SIG-M5 (cell line): Measurements from ENCODE around the gene SOX9.
"Not testable (repeated sequence)": the region's sequence is repeated elsewhere in the genome, so short reads cannot be mapped to it uniquely, and the experiment has no call there.

Experiments used
- DNase-seq: peaks from one replicate; lab custom pipeline; 2025; lab: John Stamatoyannopoulos, UW

SOX9 gene

DNA sequence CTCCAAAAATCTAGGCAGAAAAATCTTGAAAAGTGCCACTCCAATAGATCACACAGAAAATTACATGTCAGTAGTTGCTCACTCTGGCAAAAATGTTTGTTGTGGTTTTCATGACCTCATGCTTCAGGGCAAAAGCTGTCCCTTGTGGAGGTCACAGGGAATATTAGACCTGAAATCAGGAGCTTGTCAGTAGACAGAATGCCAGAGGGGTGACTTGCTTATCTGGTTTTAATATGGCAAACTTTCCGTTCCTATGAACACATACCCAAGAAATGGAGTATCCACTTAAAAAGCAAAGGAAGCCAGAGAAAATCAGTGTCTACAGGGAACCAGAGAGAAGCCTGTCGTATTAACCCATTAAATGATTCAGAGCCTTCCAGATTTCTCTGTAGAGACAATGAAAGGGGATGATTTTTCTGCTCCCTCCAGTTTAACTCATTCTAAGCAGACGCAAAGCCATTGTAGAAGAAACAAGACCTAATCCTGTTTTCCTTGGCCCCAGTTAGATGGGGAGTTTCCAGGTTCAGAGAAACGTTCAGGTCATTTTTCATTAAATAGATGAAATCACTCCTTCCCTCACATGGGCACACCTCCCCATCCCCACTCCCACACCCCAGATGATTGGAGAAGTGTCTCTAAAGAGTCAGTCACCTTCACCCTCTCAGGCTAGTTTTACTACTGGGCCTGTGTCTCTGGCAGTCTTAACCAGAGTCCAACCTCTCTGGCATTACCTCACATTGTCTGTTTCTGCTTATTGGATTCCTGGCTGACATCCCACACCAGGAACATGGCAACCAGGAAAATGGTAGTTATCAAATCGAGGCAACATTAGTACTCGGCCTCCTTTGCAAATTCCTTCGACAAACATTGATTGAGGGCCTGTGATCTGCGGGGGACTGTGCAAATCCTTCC lies 6.0 kb downstream of the SOX9 start:
- no peak for DNase-seq

GRCh38 chr17:72128039-72128438 lies 7.2 kb downstream of the SOX9 start:
- no peak for DNase-seq

- DNase-seq, result no peak
These were observed 14.0 kb downstream of the SOX9 start for GRCh38 chr17:72134608-72135394.

GRCh38 chr17:72135546-72136325 lies 14.9 kb downstream of the SOX9 start:
- DNase-seq, result no peak

- DNase-seq, result no peak
These were observed 15.9 kb downstream of the SOX9 start for GRCh38 chr17:72136692-72137091.

GRCh38 chr17:72137161-72137560 lies 16.3 kb downstream of the SOX9 start:
- DNase-seq, result no peak

GRCh38 chr17:72139212-72139611 lies 18.4 kb downstream of the SOX9 start:
- DNase-seq, result no peak

- no peak for DNase-seq
These were observed 20.5 kb downstream of the SOX9 start for GRCh38 chr17:72141336-72141735.

DNA sequence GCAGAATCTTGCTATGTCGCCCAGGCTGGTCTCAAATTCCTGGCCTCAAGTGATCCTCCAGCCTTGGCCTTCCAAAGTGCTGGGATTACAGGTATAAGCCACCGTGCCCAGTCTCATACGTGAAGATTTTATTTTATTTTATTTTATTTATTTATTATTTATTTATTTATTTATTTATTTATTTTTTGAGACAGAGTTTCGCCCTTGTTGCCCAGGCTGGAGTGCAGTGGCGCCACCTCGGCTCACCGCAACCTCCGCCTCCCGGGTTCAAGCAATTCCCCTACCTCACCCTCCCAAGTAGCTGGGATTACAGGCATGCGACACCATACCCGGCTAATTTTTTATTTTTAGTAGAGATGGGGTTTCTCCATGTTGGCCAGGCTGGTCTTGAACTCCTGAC lies 21.3 kb downstream of the SOX9 start:
- DNase-seq, result not testable (repeated sequence)

DNA sequence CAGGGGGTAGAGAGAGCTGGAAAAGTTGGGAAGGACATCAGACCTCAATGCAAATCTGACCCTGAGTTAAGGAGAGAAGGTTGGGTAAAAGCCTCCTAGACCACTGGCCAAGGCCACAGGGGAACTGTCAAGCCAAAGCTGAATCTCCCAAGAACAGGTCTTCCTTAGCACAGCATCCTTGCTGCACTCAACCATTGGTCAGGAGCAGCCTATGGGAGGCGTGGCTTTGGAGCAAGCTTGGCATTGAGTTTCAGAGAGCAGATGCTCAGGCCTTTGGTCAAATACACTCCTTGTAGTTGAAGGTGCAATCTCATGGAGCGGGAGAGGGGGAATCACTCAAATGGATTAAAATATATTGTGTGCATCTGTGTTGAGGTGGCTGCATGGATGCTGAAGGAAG lies 21.8 kb downstream of the SOX9 start:
- DNase-seq, result no peak

- DNase-seq, result no peak
These were observed 22.4 kb downstream of the SOX9 start for GRCh38 chr17:72143245-72143644.

- DNase-seq, result no peak
These were observed 23.3 kb downstream of the SOX9 start for GRCh38 chr17:72144101-72144500.

GRCh38 chr17:72145562-72145961 lies 24.7 kb downstream of the SOX9 start:
- no peak for DNase-seq

GRCh38 chr17:72145962-72146361 lies 25.1 kb downstream of the SOX9 start:
- DNase-seq, result no peak

DNA sequence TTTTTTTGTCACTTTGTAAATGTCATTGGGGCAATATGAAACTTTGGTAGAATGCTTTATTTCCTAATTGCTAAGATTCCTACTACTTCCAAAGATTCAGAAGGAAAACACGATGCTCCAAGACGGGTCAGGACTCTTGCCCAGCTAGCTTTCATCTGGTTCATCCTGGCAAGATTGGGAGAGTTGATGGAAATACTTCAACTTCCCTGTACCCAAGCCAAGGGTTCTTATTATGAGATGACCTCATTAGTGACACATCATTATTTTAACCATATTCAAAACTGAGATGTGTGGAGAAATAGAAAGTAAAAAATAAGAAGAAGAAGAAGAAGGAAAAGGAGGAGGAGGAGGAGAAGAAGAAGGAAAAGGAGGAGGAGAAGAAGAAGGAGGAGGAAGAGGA lies 25.6 kb downstream of the SOX9 start:
- no peak for DNase-seq

- no peak for DNase-seq
These were observed 30.0 kb downstream of the SOX9 start for GRCh38 chr17:72150632-72151460.

GRCh38 chr17:72151565-72152386 lies 31.0 kb downstream of the SOX9 start:
- no peak for DNase-seq

- DNase-seq, result no peak
These were observed 31.6 kb downstream of the SOX9 start for GRCh38 chr17:72152387-72152929.

DNA sequence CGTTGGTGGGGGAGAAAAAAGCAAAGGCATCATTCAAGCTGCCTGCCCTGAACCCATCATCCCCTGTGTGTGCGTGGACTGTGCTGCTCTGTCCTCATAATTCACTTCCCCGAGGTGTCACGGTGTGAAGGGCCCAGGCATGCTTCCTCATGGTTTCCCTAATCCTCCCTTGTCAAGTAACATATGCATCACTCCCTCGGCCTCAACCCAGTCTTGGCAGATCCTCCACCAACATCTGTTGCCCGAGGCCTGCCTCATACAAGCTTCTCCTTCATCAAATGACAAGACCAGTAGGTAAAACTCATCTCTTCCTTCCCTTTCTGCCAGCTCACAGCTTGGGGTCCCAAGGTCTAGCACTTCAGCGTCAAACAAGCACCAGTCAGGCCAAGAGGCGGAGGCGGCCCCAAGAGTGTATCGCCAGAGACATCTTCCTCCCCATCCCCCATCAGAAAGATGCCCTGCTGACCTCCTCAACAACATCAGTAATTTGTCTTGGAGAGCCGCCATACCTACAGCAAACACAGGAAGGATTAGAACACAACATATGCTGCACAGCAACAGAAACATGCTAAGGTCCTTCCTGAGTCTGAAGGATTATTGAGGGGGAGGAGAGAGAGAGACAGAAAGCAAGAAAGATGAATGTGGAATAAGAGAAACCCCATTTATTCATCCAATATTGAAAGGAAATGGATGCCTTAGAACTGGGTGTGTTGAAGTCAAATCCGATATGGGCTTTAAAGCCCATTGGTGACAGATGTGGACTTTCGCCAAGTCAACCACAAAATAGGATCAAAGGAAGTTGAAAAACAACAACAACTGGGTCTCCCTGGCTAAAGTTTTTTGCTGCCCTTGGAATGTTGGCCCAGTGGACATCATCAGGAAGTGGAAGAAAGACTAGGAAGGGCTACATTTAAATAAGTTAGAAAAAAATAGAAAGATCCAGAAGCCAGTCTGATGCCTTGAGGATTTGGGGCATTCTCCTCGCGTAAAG lies 38.4 kb downstream of the SOX9 start:
- no peak for DNase-seq
